Uterus (tissue), 2 donors: ENCODE data around the gene CCS.

Source experiments
- CTCF ChIP-seq, 4 experiments: fragments of 200-600 bp in 2 of 4; fragments of 450-650 bp in 2 of 4; sonication (generic) in 2 of 4; IDR thresholded peaks; one replicate each; pipeline ENCODE4 v1.5.1; 2016 to 2019; ENCODE audit warnings: antibody characterized with exemption in 4 of 4, mild to moderate bottlenecking in 2 of 4, moderate library complexity in 1 of 4
- POLR2A ChIP-seq, 2 donors: fragments of 450-650 bp; IDR thresholded peaks; one replicate each; pipeline ENCODE4 v1.6.1; 2016; ENCODE audit warnings: antibody characterized with exemption in 2 of 2, mild to moderate bottlenecking in 1 of 2, moderate library complexity in 1 of 2

DNA sequence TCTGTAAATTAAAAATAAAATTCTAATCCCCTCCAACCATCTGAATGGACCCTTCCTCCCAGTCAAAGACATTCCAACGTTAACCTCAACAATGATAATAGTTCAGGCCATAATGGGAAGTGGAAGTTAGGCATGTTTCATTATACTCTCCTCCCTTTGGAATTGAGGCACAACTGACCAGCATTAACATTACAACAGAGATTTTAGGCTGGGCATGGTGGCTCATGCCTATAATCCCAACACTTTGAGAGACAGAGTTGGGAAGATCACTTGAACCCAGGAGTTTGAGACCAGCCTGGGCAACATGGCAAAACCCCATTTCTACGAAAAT lies 22.2 kb upstream of the CCS start:
- TF ChIP-seq POLR2A (IDR thresholded peaks at IDR 0.05) (no peak), CTCF (IDR thresholded peaks at IDR 0.05) (no peak)
